ENCODE data around the gene RHOH.
A peak's percentile ranks its signal among the peaks of the same experiment; 100 is the strongest.

The RHOH gene

DNA sequence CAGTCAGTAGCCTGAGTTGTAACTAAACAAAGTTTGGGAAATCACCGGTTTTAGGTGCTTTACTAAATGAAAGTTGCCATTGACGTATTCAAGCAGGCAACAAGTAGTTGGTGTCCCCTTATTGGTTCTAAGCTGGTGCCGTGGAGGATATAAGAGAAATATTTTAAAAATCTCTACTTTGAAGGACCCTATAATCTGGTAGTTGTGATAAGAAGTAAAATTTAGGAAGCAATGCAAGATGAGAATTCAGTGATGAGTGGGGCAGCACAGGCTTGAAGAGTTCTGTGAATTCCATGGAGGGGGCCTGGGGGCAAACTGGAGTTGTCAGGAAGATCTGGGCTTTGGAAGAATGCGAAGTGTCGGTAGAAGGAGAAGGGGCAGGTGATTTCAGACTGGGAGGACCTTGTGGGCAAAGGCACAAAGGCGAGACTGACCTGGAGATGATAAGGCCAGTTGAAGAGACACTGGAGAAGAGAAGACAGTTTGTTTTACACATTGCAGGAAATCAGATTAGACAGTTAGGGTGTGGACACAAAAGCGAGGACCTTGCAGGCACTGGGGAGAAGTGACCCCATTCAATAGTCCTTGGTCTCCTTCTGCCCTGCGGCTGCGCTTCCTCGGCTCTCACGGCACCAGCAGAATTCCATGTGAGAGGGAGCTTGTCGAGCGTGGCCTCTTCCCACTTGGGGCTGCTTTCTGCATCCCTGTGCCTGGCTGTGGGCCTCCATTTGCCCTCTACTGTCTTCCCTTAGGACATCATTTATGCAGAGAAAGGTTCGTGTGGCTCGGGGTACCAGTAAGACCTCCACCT, 1.3 kb downstream of the RHOH start:
- Histone ChIP-seq H3K4me1 (ENCODE audit: control insufficient read depth, low read length) (peaks cover 39% of the 10 kb centered on the region), H4K20me1 (ENCODE audit: control insufficient read depth, insufficient read depth, low read depth, low read length) (peaks cover 10% of the 10 kb centered on the region; the same call in 1 of the 2 replicates), H3K9me2 (replicated peaks; ENCODE audit: control insufficient read depth, low read length) (no peaks in the 10 kb centered on the region), H3K4me2 (ENCODE audit: low read length) (peak overlapping the region; percentile 99), H3K27ac (ENCODE audit: low read depth, low read length) (peak overlapping the region; percentile 100), H3F3A (ENCODE audit: control insufficient read depth, insufficient read depth) (peaks cover 74% of the 10 kb centered on the region), H3K4me3 (ENCODE audit: low read length) (peak overlapping the region; percentile 90), H3K9me3 (ENCODE audit: control insufficient read depth, insufficient read depth, low read length) (no peaks in the 10 kb centered on the region), H3K79me2 (ENCODE audit: control insufficient read depth, low read length) (peaks cover 100% of the 10 kb centered on the region), H3K36me3 (ENCODE audit: control insufficient read depth, low read length) (peaks cover 84% of the 10 kb centered on the region), H3K27me3 (ENCODE audit: control insufficient read depth, low read length) (no peaks in the 10 kb centered on the region)
- no peak for TF ChIP-seq EZH2phosphoT487 (IDR thresholded peaks at IDR 0.05; ENCODE audit: borderline replicate concordance, low read length)
- TF ChIP-seq, protein P1, sequence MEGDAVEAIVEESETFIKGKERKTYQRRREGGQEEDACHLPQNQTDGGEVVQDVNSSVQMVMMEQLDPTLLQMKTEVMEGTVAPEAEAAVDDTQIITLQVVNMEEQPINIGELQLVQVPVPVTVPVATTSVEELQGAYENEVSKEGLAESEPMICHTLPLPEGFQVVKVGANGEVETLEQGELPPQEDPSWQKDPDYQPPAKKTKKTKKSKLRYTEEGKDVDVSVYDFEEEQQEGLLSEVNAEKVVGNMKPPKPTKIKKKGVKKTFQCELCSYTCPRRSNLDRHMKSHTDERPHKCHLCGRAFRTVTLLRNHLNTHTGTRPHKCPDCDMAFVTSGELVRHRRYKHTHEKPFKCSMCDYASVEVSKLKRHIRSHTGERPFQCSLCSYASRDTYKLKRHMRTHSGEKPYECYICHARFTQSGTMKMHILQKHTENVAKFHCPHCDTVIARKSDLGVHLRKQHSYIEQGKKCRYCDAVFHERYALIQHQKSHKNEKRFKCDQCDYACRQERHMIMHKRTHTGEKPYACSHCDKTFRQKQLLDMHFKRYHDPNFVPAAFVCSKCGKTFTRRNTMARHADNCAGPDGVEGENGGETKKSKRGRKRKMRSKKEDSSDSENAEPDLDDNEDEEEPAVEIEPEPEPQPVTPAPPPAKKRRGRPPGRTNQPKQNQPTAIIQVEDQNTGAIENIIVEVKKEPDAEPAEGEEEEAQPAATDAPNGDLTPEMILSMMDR (IDR thresholded peaks at IDR 0.05; ENCODE audit: low read depth, low read length, poor library complexity, severe bottlenecking) = no peak

DNA sequence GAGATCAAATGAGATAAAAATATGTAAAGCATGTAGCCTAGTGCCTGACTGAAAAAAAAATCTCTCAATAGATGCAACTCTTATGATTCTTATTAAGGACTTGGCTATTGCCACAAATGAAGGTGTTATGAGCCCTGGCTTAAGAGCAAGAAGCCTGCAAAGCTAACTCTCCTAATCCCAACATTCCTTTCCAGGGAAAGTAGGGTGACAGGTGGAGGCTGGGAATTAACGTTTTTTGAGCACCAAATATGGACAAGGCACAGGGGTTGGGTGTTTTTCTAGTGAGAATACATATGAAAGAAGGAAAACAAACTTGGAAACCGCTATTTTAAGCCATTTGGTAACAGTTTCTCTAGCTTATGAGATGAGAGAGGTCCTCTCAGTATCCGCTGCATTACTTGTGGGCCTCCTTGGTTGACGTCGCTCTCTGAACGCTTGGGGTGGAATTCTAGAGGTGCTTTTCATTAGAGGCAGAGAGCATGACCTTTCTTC, 2.4 kb downstream of the RHOH start:
- peaks cover 73% of the 10 kb centered on the region for H3F3A ChIP-seq (ENCODE audit: control insufficient read depth, insufficient read depth)
- peak overlapping the region; percentile 99 for H3K4me2 ChIP-seq (ENCODE audit: low read length)
- H3K4me3 ChIP-seq (ENCODE audit: low read length) = peak overlapping the region; percentile 90
- H3K9me3 ChIP-seq (ENCODE audit: control insufficient read depth, insufficient read depth, low read length) = no peaks in the 10 kb centered on the region
- H3K27me3 ChIP-seq (ENCODE audit: control insufficient read depth, low read length) = no peaks in the 10 kb centered on the region
- H3K36me3 ChIP-seq (ENCODE audit: control insufficient read depth, low read length) = peaks cover 91% of the 10 kb centered on the region
- TF ChIP-seq EZH2phosphoT487 (IDR thresholded peaks at IDR 0.05; ENCODE audit: borderline replicate concordance, low read length) = no peak
- TF ChIP-seq, protein P1 (IDR thresholded peaks at IDR 0.05; ENCODE audit: low read depth, low read length, poor library complexity, severe bottlenecking) = no peak
- H4K20me1 ChIP-seq (ENCODE audit: control insufficient read depth, insufficient read depth, low read depth, low read length) = peaks cover 18% of the 10 kb centered on the region
- H3K4me1 ChIP-seq (ENCODE audit: control insufficient read depth, low read length) = peaks cover 47% of the 10 kb centered on the region
- no peaks in the 10 kb centered on the region for H3K9me2 ChIP-seq (replicated peaks; ENCODE audit: control insufficient read depth, low read length)
- peaks cover 100% of the 10 kb centered on the region for H3K79me2 ChIP-seq (ENCODE audit: control insufficient read depth, low read length)
- peak overlapping the region; percentile 100 for H3K27ac ChIP-seq (ENCODE audit: low read depth, low read length)

DNA sequence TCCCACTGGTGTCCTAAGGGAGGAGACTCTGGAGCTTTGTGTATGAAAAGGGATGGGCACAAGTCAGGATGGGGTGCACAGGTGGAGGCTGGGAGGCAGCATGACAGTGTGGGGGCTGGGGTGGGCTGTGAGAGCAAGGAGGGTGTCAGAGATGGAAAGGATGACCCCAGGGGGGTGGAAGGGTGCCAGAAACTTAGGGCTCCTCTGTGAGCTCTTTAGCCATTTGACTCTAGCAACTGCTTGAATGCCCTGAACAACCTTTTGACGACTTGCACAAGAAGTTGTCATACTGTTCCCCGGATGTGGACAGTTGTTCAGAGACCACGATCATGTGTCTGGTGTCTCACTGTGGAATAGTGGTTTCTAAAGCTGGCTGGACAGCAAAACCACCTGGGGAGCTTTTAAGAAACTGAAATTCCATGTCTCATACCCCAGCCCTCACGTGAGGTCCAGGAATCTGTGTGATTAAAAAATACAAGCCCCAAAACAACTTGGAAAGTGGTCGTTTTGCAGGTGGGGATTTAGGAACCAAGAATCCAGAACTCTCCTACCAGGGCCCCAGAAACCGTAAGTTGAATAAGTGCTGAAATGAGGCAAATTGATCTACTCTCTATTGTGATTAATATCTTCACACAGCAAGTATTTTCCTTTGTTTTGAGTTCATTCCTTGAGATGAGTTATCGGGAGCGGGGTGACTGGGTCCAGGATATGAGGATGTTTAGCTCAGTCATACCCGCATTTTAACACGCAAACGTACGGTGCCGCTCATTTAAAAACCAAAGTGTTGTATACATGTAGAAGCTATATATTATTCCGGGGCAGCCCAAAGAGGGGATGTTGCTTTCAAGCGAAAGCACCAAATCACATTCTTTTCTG, 3.4 kb downstream of the RHOH start:
- H3F3A ChIP-seq (ENCODE audit: control insufficient read depth, insufficient read depth) = peaks cover 65% of the 10 kb centered on the region
- H3K4me1 ChIP-seq (ENCODE audit: control insufficient read depth, low read length) = peaks cover 48% of the 10 kb centered on the region
- H3K4me2 ChIP-seq (ENCODE audit: low read length) = peak overlapping the region; percentile 99
- no peaks in the 10 kb centered on the region for H3K9me3 ChIP-seq (ENCODE audit: control insufficient read depth, insufficient read depth, low read length)
- no peaks in the 10 kb centered on the region for H3K27me3 ChIP-seq (ENCODE audit: control insufficient read depth, low read length)
- peaks cover 100% of the 10 kb centered on the region for H3K79me2 ChIP-seq (ENCODE audit: control insufficient read depth, low read length)
- peaks cover 20% of the 10 kb centered on the region for H4K20me1 ChIP-seq (ENCODE audit: control insufficient read depth, insufficient read depth, low read depth, low read length)
- peak overlapping the region; percentile 100 for H3K27ac ChIP-seq (ENCODE audit: low read depth, low read length)
- TF ChIP-seq EZH2phosphoT487 (IDR thresholded peaks at IDR 0.05; ENCODE audit: borderline replicate concordance, low read length) = no peak
- TF ChIP-seq, protein P1 (IDR thresholded peaks at IDR 0.05; ENCODE audit: low read depth, low read length, poor library complexity, severe bottlenecking) = no peak
- H3K9me2 ChIP-seq (replicated peaks; ENCODE audit: control insufficient read depth, low read length) = no peaks in the 10 kb centered on the region
- peak overlapping the region; percentile 90 for H3K4me3 ChIP-seq (ENCODE audit: low read length)
- H3K36me3 ChIP-seq (ENCODE audit: control insufficient read depth, low read length) = peaks cover 91% of the 10 kb centered on the region

Measured in DOHH2 (cell line).